SIG-M5 (cell line): ENCODE measurements around the gene NAT8.
"Not testable (repeated sequence)": the region's sequence is repeated elsewhere in the genome, so short reads cannot be mapped to it uniquely, and the experiment has no call there.

Experiments used
- DNase-seq: peaks from one replicate; lab custom pipeline; 2025; lab: John Stamatoyannopoulos, UW

NAT8 gene

DNA sequence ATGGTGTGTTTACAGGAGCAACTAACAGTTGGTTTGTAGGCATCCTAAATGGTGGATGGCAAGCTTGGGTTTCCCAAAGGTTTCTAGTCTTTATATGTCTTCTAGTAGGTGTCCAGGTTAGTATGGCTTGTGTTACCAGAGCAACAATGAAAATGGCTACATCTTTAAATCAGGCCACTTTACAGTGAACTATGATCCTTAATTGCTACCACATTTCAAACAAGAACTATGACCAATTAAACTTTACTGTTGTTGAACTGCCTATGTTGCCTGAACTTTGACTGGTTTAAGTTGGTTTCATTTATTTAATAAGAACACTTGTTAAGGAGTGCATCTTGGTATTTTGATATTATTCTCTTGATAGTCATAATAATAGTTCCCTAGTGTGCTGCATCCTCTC, 5.2 kb downstream of the NAT8 start:
- DNase-seq: not testable (repeated sequence)

GRCh38 chr2:73630662-73631266, 11.5 kb downstream of the NAT8 start:
- not testable (repeated sequence) for DNase-seq

DNA sequence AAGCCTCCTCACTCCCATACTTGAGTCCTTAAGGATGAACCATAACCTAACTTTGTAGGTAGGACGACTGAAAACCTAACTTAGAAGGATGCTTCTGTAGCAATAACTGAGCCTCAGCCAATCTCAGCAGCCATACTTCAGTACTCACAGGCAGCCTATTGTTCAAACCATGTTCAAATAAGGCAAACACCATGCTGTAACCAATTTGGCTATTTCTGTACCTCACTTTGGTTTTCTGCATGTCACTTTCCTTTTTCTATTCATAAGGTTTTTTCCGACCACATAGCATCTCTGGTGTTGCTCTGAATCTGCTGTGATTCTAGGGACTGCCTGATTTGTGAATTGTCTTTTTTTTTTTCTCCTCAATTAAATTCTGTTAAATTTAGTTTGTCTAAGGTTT, 13.7 kb downstream of the NAT8 start:
- DNase-seq: not testable (repeated sequence)

DNA sequence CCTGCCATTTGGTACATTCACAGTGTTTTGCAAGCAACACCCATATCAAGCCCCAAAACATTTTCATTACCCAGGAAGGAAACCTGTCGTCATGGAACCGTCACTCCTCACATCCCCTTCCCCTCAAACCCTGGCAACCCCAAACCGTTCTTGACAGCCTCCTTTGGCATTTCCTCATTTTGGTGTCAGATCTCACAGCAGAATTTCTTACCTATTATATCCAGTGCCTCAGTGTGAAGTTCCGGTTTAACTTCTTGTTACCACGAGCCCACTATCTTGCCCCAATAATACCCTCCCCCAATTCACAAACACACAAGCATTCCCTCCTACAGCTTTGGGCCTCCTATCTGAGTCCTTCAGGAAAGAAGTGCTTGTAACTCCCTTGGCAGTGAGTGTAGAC, 16.0 kb downstream of the NAT8 start:
- DNase-seq: not testable (repeated sequence)

- not testable (repeated sequence) for DNase-seq
Observed at GRCh38 chr2:73624625-73625024, 17.6 kb downstream of the NAT8 start.

- not testable (repeated sequence) for DNase-seq
Observed at GRCh38 chr2:73624036-73624435, 18.2 kb downstream of the NAT8 start.

DNA sequence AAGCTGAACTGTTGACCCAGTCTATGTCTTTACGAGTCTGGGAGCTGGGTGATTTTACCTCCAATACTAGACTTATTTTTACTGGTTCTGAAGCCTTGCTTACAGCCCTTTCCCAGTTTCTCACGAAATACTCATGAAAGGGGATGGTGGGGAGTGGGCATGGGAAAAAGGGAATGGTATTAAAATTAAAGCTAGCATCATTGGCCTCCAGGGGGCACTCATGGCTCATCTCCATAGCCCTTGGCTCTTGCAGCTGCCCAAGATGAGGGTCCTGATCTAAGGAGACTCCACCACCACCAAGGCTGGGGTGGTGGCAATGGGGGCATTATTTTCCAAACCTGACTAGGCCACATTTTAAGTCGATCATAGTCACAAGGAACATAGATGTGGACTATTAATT, 22.3 kb downstream of the NAT8 start:
- DNase-seq: not testable (repeated sequence)

- DNase-seq: no peak
Observed at GRCh38 chr2:73614997-73615396, 27.2 kb downstream of the NAT8 start.

GRCh38 chr2:73614105-73614504, 28.1 kb downstream of the NAT8 start:
- no peak for DNase-seq

- no peak for DNase-seq
Observed at GRCh38 chr2:73611867-73612266, 30.4 kb downstream of the NAT8 start.

DNA sequence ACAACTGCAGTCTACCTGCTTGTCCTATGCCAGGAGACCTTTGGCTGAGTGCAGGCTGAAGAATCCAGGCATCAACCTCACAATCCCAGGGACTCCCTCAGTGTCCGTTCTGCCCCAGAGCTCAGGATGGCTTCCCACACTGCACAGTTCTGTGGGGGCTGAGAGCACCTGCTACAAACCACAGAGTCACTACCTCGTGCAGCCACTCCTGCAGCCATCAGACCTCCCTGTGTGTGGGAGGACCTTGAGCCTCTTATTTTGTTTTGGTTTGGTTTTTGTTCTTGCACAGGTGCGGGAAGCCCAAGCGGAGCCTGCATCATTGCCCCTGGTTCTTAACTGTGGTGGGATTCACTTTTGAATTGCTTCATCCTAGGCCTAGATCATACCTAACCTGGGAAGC, 31.0 kb downstream of the NAT8 start:
- no peak for DNase-seq

- DNase-seq: no peak
Observed at GRCh38 chr2:73610111-73610510, 32.1 kb downstream of the NAT8 start.

- not testable (repeated sequence) for DNase-seq
Observed at GRCh38 chr2:73604589-73604988, 37.6 kb downstream of the NAT8 start.

GRCh38 chr2:73603099-73603588, 39.1 kb downstream of the NAT8 start:
- not testable (repeated sequence) for DNase-seq

DNA sequence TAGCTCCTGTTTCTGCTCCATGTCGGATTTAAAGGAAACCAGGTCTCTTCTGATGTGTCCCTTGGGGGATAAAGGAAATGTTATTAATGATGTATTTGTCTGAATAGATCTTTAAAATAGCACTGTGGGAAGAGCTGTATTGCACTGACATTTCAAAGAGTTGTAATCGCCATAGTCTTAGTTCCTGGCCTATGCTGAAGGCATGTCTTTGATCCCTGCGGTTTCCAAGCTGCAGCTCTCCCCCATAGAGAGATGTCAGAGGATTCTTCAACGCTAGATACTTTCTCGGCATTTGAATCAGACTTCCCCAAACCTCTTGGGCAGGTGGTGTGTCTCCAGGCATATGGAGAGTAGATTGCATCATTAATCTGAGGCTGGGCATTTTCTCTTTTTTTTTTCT, 40.4 kb downstream of the NAT8 start:
- DNase-seq: no peak

GRCh38 chr2:73594251-73594650, 48.0 kb downstream of the NAT8 start:
- no peak for DNase-seq

GRCh38 chr2:73593680-73594079, 48.5 kb downstream of the NAT8 start:
- no peak for DNase-seq
